HG03469 (cell line): Measurements from ENCODE around the gene STOML3.
"Not testable (repeated sequence)": the region's sequence is repeated elsewhere in the genome, so short reads cannot be mapped to it uniquely, and the experiment has no call there.

ENCODE experiments used
- ATAC-seq: cut with Tn5 transposase; IDR thresholded peaks from one replicate; pipeline ENCODE4 v1.9.1; 2021; ENCODE audit warnings: mild to moderate bottlenecking, moderate library complexity, moderate number of reproducible peaks; ENCODE audit not compliant: unreplicated experiment

Gene STOML3, protein sequence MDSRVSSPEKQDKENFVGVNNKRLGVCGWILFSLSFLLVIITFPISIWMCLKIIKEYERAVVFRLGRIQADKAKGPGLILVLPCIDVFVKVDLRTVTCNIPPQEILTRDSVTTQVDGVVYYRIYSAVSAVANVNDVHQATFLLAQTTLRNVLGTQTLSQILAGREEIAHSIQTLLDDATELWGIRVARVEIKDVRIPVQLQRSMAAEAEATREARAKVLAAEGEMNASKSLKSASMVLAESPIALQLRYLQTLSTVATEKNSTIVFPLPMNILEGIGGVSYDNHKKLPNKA

DNA sequence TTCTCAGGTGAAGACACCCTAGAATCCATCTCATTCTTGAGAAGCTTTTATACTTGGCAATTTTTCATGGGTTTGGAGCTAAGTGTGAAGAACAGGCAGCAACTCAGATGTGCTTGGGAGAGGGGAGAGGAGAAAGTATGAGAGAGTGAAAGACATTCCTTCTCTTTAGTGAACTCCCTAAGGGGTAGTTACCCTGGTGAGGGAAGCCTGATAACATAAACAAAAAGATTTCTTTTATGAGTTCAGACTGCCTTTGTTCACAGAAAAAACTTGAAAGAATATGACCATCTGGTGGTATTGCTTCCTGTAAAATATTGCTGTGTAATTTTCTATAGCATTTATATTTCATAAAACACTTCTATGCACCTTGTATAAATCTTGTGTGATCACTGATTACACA, at the start of gene STOML3:
STOML3 (minus strand) TSS at position 139 of the 400 bp plus-strand sequence; CDS start at position 29, 110 bp downstream.
- no peak for ATAC-seq

DNA sequence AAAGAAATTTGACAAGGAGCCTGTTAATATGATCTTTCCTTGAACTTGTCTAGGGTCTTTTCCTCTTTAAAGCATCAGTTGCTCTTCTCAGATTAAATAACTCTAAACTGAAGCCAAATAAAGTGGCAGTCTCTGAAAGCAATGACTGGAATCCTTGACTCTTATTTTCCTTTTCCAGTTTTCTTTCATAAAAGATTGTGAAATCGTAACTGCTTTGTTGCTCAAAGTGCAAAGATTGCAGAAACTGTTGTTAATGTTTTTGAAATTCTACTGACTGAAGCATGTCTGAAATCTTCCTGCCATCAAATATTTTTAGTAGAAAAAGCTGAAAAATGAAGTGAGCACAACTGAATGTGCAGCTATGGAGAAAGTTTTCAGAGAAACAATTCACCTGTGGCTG, 49.6 kb upstream of the STOML3 start:
- ATAC-seq, result no peak

DNA sequence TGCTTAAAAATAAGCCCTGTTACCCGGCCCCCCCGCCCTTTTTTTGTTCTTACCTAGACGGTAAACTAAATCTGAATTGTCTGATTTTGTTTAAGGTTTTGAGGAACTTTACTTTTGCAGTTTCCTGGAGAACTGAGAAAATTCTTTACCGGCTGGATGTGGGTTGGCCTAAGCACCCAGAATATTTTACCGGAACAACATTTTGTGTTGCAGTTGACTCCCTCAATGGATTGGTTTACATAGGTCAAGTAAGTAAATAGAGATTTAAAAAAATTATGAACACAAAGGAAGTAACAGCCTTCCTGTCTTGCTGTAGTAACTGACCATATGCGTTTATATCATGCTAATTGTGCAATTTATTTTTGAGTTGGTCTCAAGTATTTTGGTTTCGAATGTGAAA, 48.4 kb upstream of the STOML3 start:
- ATAC-seq, result no peak

DNA sequence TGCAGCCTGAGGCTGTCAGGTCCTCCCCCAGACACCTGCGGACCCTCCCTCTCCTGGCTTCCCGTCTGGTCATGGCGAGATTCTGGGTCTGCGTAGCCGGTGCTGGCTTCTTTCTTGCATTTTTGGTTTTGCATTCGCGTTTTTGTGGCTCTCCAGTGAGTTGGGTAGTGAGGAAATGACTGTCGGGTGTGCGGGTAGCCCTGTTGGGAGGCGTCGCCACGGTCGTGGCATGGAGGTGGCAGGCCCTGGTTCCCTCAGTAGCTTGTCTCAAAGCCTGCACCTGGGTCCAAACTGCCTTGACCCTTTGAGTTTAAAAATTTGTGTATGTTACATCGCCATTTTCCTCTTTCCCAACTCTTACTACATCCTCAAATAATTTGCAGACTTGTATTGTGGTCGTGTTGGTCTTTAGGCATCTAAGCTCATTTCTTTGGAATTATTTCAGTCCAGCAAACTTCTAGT, 48.0 kb upstream of the STOML3 start:
- peak; percentile 22 for ATAC-seq

DNA sequence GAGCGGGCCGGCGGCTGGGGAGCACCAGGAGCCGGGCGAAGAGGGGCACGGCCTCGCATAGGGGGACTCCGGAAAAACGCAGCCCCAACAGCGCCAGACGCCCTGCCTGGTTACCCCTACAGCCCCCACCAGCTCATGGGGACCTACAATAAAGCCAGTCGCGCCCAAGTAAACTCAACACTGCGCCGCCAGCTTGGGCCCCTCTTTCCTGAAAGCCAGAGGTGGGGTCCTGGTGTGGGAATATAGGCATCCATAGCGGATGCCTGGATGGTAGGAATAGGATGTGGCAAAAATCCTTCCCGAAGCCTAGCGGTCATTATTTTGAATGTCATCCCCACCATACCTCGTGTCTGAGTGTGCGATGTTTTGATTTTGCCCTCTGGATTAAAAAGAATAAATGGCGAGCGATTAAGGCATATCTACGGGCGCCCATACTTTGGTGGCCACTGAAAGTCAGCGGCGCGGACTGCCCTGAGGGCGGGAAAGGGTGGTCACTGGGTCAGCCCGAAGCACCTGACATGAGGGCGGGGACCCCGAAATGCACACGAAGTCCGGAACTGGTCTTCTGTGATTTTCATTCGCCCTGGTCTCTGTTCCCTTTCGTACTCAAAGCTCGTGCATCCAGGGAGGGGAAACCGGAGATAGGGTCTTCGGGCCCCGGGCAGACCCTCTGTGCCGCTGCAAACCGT, 47.4 kb upstream of the STOML3 start, which contains the start of the genes NHLRC3 and PROSER1:
NHLRC3 (plus strand) TSS at position 577 of the 689 bp plus-strand sequence. CDS start 184 bp downstream, outside the sequence.
PROSER1 (minus strand) TSS at position 210 of the 689 bp plus-strand sequence. CDS start 847 bp downstream, outside the sequence.
- ATAC-seq, result peak; percentile 38

DNA sequence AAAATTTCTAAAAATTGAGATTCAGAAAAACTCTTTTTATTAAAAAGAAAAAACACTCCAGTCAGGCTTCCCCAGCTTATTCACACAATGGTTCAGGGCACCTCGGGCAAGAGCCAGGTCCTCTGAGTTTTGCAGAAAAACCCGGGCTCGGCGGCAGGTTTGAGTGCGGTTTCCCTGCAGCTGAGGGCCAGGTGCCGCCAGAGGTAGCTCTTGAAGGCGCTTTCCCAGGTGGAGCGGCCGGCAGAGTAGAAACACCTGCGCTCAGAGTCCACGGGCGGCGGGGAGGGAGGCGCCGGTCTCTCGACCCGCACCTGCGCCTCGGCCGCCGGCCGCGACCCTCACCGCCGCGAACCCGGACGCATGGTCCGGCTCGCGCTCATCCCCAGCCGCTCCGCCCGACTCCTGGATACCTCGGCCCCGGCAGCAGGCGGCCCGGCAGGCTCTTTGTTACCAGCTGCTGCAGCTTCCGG, 46.8 kb upstream of the STOML3 start:
- ATAC-seq, result peak; percentile 10

DNA sequence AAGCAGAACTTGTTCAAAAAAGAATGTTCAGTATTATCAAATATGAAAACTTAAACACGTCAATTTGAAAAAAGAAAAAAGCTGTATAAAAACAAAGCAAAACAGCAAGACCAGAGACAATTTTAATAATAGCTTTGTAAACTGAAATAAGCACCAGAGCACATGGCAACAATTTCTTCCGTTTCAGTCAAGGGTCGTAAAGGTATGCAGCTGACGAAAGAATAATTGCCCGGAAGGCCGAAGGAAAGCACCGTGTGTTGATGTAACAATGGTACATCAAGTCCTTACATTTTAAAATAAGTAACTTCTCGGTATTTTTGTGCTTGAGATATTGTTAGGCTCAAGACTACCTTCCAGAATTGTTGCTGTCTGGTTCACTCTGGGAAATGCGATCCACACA, 45.6 kb upstream of the STOML3 start:
- no peak for ATAC-seq

DNA sequence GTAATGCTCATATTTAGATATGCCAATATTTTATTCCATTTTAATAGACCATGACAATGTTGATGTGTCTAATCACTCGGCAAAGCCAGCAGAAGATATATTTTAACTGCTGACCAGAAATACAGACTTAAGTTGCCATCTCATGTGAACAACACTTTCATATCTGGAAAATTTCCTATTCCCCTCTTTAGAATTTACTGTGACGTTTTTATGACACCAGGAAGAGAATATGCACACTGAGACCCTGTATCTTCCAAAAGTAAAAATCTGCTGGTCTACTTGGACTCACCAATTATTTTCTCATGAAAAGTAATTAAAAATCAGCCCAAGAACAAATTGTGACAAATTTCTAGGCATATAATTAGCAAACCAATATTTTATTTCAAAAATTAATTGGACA, 45.2 kb upstream of the STOML3 start:
- no peak for ATAC-seq

DNA sequence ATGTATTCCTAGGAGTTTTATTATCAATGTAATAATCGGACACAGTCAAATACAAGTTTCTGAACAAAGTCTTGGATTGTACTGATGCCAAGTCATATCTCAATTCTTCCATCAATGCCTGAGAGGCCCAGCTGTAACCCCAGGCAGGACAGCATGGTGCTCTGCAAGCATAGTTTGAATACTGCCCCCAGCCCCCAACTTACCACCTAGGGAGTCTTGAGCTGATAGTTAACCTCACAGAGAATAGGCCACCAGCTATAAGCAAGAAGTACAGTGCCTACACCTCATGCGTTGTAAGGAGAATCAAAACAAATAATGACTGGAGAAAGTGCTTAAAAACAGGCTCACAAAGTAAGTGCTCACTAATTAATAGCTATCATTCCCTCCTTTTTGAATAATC, 44.6 kb upstream of the STOML3 start:
- ATAC-seq, result no peak

DNA sequence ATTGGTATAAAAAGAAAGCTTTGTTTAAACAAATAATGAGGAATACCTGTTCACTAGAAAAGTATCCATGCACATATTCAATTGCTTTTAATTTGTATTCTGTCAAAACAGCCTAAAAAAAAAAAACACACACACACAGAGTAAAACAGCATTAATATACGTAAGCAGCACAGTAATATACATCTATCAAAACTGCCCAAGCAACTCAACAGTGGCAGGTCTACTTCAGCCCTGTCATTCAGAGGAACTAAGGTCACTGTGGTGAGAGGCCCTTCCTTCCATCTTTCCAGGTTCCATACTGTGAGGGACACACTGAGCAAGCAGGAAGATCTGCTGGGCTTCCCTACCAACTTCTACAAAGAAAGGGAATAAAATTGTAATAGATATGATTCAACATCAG, 43.5 kb upstream of the STOML3 start:
- no peak for ATAC-seq

DNA sequence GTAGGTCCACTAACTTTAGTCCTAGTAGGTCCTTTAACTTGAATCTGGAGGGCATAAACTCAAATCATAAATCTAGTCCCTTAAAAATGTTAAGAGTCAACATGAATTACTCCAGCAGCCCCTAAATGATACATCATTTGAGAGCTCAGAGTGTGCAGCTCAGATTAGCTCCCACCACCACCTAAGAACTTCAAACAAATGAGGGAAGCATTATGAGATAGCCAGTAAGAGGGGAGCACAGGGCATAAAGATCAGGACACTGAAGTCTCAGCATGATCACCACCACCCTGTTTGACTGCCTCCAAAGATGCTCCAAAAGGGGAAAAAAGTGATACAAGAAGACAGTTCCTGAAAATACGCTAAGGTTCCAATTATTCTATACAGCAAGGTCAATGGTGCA, 41.5 kb upstream of the STOML3 start:
- ATAC-seq, result no peak

DNA sequence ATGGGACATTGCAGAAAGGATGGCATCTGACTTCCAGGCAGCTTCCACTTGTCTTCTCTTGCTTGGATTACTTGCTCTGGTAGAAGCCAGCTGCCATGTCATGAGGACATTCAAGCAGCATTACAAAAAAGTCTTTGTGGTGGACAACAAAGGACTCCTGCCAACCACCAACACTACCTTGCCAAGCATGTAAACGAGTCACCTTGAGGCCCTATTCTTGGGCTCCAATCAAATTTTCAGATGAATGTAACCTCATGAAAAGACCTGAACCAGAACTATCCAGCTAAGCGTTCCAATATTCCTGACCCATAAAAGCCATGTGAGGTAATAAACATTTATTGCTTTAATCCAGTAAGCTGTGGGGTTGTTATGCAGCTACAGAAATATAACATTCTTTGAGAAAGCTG, 34.8 kb upstream of the STOML3 start:
- no peak for ATAC-seq

DNA sequence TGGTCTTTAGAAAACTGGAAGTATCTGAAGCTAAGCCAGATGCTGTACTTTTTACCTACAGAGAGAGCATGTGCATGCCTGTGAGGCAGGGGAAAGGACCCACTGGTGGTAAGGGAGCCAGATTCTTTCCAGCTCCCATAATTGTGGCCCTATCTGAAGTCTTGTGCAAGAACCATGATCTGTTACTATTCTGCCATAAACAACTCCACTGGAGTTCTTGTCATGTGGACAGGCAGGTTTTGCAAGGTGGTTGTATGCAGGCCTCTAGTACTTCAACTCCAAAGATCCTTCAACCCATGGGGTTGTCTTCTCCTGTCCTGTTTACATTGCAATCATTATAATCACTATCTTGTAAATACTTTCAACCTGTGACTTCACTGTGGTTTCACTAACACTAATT, 33.1 kb upstream of the STOML3 start:
- ATAC-seq, result no peak

DNA sequence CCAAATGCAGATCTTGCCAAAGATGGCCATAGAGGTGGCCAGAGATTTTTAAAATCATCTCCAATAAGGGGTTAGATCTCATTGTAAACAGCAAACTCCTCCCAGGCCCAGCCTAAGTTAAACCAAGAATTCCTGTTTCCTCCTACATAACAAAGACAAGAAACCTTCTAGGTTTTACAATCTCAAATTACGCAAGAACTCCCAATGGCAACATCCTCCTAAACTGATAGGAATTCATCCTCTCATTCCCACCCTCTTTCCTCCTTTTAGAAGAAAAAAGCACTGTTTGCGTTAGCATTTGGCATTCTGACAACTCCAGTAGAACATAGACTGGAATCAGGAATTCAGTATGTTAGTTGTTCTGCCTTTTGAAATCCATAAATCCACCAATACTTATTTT, 32.7 kb upstream of the STOML3 start:
- no peak for ATAC-seq

DNA sequence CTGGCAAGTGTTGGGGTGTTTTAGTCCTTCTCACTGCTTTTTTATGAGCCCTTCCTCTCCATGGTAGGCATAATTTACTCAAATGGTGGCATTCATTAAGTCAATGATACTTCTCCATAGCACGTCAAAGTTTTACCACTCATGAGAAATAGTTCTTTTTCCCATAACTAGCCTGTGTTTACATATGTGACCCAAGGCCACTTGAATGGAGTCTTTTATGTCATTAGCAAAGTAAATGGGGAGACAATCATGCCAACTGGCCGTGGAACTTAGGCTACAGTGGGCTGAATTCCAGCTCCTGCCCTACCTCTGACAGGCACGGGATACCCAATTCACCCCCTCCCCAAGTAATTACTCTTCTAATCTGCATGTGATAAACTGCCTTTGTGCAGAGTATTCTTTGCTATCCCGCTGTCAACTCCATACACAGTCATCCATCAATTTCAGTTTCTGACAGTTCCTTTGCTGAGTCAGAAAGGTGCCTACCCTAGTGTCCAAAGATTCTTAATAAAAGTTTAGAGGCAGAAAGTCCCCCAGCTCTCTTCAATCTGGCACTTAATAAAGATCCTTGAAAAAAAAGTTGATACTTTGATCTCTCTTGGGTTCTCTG, 30.3 kb upstream of the STOML3 start:
- ATAC-seq, result no peak

DNA sequence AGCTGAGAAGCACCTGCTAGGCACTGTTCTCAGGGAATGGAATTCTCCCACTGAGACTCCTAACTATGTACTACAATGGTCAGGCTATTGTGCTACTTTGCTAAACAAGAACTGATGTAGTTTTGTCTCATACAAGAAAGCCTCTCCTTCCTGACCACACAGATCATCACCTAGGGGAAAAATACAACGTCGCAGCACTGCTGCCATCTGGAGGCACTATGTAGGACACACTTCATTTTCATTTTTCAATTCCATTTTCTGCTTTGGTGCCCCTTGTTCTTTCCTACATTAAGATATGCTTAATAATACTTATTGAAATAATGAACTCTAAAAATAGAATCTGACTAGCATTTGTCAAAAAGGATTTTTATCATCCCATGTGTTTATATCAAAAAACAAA, 26.2 kb upstream of the STOML3 start:
- peak; percentile 66 for ATAC-seq

DNA sequence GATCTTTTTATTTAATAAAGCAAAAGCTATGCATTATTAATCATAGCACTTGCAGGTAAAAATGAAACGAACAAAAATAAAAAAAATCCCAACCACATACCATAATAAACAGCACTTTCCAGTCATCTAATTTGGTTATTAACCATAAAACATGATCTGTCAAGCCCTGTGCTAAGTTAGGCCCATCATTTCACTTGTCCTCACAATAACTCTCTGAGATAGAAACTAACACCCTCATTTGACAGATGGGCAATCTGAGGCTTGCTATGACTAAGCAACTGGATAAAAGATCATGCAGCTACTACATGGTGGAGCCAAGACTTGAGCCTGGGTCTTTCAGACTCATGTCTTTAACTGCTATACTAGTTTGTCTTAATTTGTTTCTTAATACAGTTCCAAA, 25.5 kb upstream of the STOML3 start:
- peak; percentile 85 for ATAC-seq

DNA sequence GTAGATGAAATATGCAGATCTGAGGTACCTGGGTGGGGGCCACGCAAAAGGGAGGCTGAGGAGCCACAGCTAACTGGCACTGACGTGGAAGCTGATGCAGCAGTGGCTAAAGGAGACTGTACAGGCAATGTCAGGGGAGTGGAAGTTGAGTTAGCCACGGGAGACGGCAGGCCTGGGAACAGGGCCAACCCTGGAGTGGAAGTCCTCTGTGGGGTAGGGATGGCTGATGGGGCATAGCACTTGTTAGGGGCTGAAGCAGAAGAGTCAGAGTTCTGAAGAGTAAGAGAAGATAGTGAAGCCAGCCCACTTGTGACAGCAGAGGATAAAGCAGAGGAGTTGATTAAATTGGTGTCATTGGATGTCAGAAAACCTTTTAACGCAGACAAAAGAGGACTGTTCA, 22.8 kb upstream of the STOML3 start:
- ATAC-seq, result no peak

DNA sequence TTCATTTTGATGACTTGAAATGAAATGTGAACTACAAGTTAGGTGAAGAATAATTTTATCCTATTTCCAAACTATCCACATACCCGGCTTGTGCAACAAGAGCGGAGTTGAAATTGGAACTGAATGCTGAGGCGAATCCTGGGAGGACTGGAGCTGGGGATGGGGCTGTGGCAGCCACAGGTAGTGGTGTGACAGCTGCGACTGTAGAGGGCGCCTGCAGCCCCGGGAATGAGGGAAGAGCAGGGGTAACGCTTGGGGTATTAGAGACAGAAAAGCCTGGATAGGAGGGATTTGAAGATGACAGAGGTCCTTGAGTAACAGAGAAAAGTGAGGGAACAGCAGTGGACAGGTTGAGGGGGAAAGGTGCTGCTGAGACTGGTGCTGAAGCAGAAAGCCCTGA, 22.0 kb upstream of the STOML3 start:
- no peak for ATAC-seq

DNA sequence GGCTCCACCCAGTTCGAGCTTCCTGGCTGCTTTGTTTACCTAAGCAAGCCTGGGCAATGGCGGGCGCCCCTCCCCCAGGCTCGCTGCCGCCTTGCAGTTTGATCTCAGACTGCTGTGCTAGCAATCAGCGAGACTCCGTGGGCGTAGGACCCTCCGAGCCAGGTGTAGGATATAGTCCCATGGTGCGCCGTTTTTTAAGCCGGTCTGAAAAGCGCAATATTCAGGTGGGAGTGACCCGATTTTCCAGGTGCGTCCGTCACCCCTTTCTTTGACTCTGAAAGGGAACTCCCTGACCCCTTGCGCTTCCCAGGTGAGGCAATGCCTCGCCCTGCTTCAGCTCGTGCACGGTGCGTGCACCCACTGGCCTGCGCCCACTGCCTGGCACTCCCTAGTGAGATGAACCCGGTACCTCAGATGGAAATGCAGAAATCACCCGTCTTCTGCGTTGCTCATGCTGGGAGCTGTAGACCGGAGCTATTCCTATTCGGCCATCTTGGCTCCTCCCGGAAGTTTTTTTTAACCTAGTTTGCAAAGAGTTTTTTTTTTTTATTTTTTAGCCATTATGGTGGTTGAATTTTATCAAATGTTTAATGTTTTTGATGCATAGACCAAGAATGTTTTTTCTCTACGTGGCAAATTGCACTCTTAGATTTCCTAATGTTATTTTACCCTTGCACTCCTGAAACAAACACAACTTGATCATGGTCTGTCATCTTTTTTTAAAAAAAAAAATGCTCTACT, 15.9 kb upstream of the STOML3 start:
- ATAC-seq, result not testable (repeated sequence)

DNA sequence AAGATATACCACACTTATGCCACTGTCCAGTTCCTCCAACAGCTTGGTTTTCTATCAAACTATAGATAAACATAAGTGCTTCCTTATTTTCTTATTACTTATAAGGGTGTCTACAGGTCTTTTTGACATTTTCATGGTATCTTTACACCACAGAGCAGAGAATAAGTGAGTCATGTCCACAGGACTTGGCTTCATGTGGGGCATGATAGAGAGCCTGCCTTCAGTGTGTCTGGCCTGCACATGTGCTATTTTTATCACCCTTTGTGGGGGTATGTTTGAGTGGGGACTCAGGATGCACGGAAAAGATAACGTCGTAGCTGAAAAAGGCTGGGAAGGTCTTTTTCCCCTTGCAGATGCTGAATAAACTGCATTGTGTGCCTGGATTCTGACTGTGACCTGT, 8.1 kb upstream of the STOML3 start:
- ATAC-seq, result no peak
